GM19397 (cell line): ENCODE data around the gene SLC35A2.

Source experiments
- ATAC-seq: cut with Tn5 transposase; IDR thresholded peaks from one replicate; pipeline ENCODE4 v1.9.1; 2021; ENCODE audit warnings: mild to moderate bottlenecking, moderate library complexity; ENCODE audit not compliant: unreplicated experiment

Gene SLC35A2

GRCh38 chrX:48927736-48928382, 16.4 kb upstream of the SLC35A2 start:
- no peak for ATAC-seq

DNA sequence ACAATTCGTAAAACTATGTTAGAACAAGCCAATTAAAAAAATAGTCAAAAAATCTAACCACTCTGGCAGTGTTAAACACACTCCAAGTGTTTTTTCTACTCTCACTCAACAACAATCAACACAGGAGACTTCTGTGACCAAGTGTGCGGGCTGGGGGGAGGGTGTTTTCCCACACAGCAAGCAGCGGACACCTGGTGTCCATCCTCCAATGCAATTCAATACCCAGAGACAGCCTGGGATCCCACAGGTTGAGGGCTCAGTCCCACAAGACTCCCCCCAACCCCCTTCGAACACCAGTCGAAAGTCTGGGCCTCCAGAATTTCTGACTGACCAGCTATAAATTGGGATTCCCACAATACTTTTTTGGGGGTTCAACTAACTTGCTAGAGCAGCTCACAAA, 15.7 kb upstream of the SLC35A2 start:
- ATAC-seq = no peak

DNA sequence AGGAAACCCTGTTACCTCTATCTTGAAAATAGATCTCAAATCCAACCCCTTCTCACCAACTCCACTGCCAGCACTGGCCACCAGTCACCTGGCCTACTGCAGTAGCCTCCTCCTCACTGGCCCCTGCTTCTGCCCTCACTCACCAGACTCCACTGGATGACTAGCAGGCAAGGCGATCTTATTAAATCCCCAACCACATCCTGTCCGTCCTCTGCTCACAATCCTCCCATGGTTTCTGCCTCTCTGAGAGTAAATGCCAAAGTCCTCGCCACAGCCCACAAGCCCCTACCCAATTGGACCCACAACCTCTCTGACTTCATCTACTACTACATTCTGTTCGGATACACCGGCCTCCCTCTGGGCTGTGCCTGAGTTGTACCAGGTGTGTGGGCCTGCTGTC, 12.8 kb upstream of the SLC35A2 start:
- ATAC-seq = no peak

GRCh38 chrX:48923771-48924170, 12.3 kb upstream of the SLC35A2 start:
- ATAC-seq = no peak

GRCh38 chrX:48920718-48921104, 9.3 kb upstream of the SLC35A2 start:
- no peak for ATAC-seq

GRCh38 chrX:48919947-48920717, 8.7 kb upstream of the SLC35A2 start:
- no peak for ATAC-seq

- peak; percentile 3 for ATAC-seq
Observed at GRCh38 chrX:48919360-48919841, 8.0 kb upstream of the SLC35A2 start.

DNA sequence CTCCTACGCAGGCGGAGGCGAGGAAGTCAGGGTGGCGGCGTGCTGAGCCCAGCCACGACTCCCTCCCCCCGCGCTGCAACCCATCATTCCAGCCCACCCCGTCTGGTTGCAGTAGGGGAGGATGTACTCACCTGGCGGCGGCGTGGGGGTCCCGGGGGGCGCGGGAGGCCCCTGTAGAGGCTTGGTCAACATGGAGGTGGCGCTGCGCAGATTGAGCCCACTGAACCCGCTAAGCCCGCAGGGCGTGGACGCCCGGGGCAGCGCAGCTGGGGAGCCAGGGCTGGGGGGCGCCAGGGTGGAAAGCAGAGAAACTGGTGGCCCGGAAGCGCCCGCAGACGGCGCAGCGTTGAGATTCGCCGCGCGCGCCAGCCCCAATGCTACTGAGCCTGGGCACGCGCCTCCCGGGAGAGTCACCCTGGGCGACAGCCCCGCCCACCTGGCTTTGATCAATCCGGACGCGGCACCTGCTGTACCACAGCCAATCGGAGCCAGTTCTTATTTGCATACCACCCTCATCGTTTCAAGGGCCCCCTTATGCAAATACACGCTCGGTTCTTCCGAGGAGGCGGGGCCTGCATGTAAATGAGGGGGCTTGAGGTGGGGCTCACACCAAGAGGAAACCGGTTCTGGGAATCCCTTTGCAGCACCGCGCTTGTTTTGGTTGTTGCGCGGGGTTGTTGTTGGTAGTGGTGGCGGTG, 7.3 kb upstream of the SLC35A2 start, which contains the start of gene PIM2:
TSS of gene PIM2 (minus strand) at position 382 of the 698 bp plus-strand sequence. CDS start at position 192, 190 bp downstream.
- ATAC-seq = peak; percentile 75

DNA sequence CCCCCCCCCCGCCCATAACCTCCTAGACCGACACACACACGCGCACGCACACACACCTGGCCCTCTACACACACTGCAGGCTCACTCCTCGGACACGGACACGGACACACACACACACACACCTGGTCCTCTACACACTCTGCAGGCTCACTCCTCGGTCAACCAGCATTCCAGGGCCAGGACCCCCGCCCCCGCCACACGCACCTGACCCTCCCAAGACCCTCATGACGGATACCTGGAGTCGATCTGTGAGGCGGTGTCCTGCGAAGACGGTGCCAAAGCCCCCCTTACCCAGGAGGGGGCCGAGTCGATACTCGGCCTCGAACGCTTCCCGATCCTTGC, 6.8 kb upstream of the SLC35A2 start:
- no peak for ATAC-seq

DNA sequence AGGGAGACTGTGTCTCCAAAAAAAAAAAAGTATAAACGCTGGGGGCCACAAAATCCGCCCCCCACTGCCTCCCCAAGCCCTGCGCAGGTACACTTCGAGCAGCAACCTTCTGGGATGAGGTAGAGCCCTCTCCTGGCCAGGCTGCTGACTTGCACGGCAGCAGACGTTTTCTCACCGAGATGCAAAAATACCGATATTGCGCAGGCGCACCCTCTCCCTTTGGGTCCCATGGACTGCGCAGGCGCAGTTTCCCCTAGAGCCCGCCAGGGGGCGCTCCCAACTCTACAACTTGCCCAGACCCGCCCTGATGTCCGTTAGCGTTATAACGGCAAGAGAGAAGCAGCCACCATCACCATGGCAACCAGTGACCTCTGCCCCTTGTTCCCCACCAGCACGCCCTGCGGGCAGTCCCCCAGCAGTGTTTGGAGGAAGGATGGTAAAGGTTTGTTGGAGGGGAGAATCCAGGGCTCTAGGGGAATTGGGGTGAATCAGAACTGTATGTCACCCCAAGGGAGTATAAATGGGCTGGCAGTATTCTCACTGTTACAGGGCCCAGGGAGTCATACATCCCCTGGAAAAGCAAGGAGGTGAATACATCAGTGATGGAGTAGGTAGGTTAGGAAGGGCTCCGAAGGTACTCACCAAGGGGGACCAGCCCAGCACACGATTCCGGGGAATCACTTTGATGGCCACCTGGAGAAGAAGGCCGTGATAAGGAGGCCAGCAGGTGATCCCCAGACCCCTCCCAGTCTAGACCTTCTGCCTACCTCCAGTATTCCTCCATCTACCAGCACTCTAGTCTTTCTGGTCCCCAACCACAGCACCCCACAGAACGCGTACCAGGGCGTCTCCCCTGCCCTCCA, 5.9 kb upstream of the SLC35A2 start:
- peak; percentile 30 for ATAC-seq

DNA sequence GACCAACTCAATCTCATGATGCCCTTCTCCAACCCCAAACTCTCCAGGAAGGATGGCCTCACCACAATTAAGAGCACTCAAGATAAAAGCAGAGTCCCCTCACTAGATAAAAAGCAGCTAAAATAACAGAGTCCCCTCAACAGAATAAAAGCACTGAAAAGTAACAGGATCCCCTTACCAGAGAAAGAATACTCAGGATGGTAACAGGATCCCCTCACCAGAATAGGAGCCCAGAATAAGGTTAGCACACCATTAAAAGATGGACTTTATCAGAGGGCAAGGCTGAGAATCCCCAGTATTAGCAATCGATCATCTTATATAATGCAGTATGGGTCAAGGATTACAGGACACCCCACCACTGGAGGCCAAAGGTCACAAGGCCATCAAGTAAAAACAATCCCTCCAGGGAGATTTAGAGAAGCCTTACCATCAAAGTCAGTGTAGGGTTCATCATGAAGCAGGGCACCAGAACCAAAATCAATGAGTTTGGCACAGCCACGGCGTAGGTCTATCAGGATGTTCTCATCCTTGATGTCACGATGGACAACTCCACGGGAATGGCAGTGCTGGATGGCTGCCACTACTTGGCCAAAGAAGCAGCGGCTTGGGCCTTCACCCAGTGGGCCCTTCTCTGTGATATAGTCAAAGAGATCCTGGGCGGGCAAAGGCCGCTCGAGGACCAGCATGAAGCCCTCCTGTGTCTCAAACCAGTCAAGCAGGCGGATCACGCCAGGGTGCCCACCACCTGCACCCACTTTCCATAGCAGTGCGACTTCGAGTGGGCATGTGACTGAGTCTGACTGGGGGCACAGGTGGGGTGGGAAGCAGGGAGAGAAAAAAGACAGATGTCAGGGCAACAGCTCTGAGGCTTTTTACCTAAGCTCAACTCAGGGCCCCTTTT, 3.4 kb upstream of the SLC35A2 start:
- no peak for ATAC-seq

- no peak for ATAC-seq
Observed at GRCh38 chrX:48913605-48914366, 2.3 kb upstream of the SLC35A2 start.

DNA sequence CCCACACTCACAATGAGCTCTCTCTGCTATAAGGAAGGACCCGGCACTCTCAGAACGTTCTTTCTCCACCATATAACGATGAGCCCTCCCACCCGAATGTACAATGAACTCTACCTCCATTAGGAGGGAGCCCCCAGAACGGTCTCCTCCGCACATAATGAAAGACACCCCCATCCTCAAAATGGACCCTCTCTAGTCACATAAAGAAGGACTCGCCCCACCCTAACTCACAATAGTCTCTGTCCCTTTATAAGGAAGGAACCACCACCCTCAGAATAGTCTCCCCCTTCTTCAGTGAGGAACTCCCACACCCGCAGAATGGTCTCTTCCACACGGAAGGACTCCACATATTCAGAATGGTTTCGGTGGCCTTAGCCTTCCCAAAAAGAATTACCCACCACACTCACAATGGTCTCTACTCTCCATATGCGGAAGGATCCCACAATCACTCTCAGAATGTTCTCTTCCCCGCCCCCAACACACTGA, 477 bp downstream of the SLC35A2 start:
- no peak for ATAC-seq

- no peak for ATAC-seq
Observed at GRCh38 chrX:48909703-48910294, 1.6 kb downstream of the SLC35A2 start.

GRCh38 chrX:48908600-48908999, 2.8 kb downstream of the SLC35A2 start:
- ATAC-seq = no peak

DNA sequence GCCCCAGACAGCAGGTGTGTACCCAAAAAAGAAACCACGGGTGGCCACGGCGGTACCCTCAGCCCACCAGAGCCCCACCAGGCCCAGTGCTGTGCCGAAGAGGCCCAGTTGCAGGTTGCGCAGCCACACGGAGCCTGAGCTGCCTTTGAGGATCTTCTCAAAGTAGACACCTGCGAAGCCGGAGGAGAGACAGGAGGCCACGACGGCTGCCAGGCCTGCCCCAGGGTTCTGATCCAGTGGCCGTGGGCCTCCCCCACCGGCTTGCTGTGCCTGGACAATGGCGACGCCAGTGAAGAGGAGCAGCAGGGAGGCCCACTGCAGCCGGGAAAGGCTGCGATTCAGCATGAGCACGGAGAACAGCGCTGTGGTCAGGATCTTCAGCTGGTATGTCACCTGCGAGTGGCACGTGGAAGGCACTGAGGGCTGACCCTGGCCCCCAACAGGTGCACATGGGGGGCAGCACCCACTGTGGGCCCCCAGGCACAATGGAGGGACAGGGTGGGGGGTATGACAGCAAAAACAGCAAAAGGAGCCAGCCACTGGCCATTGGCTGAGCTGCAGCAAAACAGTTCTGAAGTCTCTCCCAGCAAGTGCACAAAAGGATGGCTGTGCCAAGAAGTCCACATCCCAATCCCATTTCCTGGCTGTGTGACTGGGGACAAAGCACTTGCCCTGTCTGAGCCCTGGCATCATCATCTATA, 6.2 kb downstream of the SLC35A2 start:
- no peak for ATAC-seq

DNA sequence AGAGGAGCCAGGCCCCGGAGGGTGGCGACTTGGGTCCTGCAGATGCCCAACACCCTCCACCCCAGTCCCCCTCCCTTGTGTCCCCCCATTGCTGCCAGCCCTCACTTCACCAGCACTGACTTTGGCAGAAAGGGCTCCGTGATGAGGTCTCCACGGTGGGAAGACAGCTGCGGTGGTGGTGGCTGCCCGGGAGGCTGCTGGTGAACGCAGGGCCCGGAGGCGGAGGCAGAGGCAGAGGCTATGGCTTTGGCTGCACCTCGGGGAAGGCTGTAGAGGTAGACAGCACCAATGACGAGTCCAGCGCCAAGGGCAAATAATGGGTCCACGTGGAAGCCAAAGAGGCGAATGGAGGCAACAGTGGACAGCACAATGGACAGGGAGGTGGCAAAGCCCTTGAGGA, 6.8 kb downstream of the SLC35A2 start:
- no peak for ATAC-seq

DNA sequence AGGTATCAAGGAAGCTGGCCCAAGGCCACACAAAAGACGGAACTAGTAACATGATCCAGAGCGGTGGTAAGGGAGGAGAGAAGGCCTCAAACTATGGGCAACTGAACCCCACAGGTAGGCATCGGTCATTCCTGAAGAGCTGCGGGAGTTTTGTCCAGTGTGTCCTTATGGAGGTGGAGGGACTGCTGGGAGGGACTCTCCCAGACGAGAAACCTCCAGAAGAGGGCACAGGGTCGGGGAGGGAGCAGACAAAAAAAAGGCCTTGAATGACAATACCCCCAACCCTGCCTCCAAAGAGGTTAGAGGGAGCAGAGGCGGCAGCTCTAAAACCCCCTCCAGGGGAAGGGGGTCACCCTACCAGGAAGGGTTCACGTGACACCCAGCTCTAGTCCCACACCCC, 7.3 kb downstream of the SLC35A2 start:
- no peak for ATAC-seq
